ELR (cell line): ENCODE data around the gene FZD8.

Experiments used
- DNase-seq: peaks from one replicate; pipeline ENCODE4 v3.0.0-alpha.2; 2015; ENCODE audit warnings: low read depth

The FZD8 gene

GRCh38 chr10:35640951-35641675, 983 bp downstream of the FZD8 start:
- DNase-seq = peak; percentile 87

- peak; percentile 80 for DNase-seq
Measured at GRCh38 chr10:35640474-35640873, 1.6 kb downstream of the FZD8 start.

GRCh38 chr10:35639728-35640401, 2.2 kb downstream of the FZD8 start:
- DNase-seq = no peak

- no peak for DNase-seq
Measured at GRCh38 chr10:35639021-35639727, 2.9 kb downstream of the FZD8 start.

- DNase-seq = no peak
Measured at GRCh38 chr10:35638101-35638500, 4.0 kb downstream of the FZD8 start.

- no peak for DNase-seq
Measured at GRCh38 chr10:35637462-35637861, 4.6 kb downstream of the FZD8 start.

- no peak for DNase-seq
Measured at GRCh38 chr10:35636956-35637355, 5.1 kb downstream of the FZD8 start.

- DNase-seq = peak; percentile 81
Measured at GRCh38 chr10:35635576-35635975, 6.5 kb downstream of the FZD8 start.

- no peak for DNase-seq
Measured at GRCh38 chr10:35633006-35633980, 8.8 kb downstream of the FZD8 start.

GRCh38 chr10:35632027-35632426, 10.1 kb downstream of the FZD8 start:
- no peak for DNase-seq

- no peak for DNase-seq
Measured at GRCh38 chr10:35631404-35631803, 10.7 kb downstream of the FZD8 start.

GRCh38 chr10:35626971-35627507, 15.1 kb downstream of the FZD8 start:
- peak; percentile 69 for DNase-seq

GRCh38 chr10:35614312-35614711, 27.8 kb downstream of the FZD8 start:
- DNase-seq = no peak

- peak; percentile 64 for DNase-seq
Measured at GRCh38 chr10:35613597-35614226, 28.4 kb downstream of the FZD8 start.

- DNase-seq = no peak
Measured at GRCh38 chr10:35613107-35613440, 29.0 kb downstream of the FZD8 start.

- DNase-seq = no peak
Measured at GRCh38 chr10:35612385-35613106, 29.6 kb downstream of the FZD8 start.

- DNase-seq = no peak
Measured at GRCh38 chr10:35611750-35612149, 30.3 kb downstream of the FZD8 start.

GRCh38 chr10:35608328-35608672, 33.8 kb downstream of the FZD8 start:
- no peak for DNase-seq

- DNase-seq = peak; percentile 8
Measured at GRCh38 chr10:35607475-35608327, 34.4 kb downstream of the FZD8 start.

GRCh38 chr10:35606430-35606829, 35.7 kb downstream of the FZD8 start:
- peak; percentile 8 for DNase-seq
